Neural progenitor cell (in vitro differentiated cells): Measurements from ENCODE around the gene TBC1D3B.
"Not testable (repeated sequence)": the region's sequence is repeated elsewhere in the genome, so short reads cannot be mapped to it uniquely, and the experiment has no call there.

Experiments
- EZH2 ChIP-seq: fragments of 200-600 bp; sonication (generic); IDR thresholded peaks from 2 replicates; pipeline ENCODE4 v1.6.1; 2017; ENCODE audit warnings: antibody characterized with exemption, mild to moderate bottlenecking, moderate library complexity
- EZH2phosphoT487 ChIP-seq: fragments of 200-600 bp; sonication (generic); IDR thresholded peaks from 2 replicates; pipeline ENCODE4 v1.6.1; 2017; ENCODE audit warnings: antibody characterized with exemption
- TF ChIP-seq, protein P1 (sequence below): fragments of 200-600 bp; sonication (generic); IDR thresholded peaks from 2 replicates; pipeline ENCODE4 v1.5.1; 2017; ENCODE audit warnings: antibody characterized with exemption, mild to moderate bottlenecking

DNA sequence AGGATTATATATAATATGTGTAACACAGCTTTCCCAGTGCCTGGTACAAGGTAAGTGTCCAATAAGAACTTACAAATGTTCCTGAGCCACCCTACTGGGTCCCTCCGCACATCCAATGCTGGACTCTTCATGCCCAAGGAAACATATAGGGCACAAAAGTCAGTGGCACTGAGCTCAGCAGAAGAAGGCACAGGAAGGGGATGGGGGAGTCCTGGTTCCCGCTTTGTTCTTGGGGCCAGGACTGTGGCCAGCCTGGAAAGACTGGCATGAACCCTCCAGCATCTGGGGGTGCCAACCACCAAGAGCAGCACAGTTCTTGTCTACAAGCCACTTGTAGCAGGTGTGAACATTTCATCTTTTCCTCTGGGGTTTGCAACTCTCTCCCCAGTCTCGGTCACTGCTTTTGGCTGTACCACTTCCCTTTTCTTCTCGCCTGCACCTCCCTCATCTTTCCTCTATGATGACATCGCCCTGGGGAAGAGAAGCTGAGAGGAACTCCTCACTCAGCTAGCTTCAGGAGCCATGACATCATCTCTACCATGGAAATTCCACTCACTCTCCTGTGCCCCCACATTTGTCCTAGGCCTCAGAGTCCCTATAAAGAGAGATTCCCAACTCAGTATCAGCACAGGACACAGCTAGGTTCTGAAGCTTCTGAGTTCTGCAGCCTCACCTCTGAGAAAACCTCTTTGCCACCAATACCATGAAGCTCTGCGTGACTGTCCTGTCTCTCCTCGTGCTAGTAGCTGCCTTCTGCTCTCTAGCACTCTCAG, 34.2 kb upstream of the TBC1D3B start, which contains the start of gene CCL4L2:
- TF ChIP-seq, protein P1, sequence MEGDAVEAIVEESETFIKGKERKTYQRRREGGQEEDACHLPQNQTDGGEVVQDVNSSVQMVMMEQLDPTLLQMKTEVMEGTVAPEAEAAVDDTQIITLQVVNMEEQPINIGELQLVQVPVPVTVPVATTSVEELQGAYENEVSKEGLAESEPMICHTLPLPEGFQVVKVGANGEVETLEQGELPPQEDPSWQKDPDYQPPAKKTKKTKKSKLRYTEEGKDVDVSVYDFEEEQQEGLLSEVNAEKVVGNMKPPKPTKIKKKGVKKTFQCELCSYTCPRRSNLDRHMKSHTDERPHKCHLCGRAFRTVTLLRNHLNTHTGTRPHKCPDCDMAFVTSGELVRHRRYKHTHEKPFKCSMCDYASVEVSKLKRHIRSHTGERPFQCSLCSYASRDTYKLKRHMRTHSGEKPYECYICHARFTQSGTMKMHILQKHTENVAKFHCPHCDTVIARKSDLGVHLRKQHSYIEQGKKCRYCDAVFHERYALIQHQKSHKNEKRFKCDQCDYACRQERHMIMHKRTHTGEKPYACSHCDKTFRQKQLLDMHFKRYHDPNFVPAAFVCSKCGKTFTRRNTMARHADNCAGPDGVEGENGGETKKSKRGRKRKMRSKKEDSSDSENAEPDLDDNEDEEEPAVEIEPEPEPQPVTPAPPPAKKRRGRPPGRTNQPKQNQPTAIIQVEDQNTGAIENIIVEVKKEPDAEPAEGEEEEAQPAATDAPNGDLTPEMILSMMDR = not testable (repeated sequence)
- not testable (repeated sequence) for TF ChIP-seq EZH2, EZH2phosphoT487
